Neural cell (in vitro differentiated cells): ENCODE measurements around the gene IFT172.

Source experiments
- EP300 ChIP-seq: fragments of 450-650 bp; conservative IDR thresholded peaks from 2 replicates; pipeline ENCODE4 v1.6.1; 2014; ENCODE audit warnings: antibody characterized with exemption, mild to moderate bottlenecking, moderate library complexity; ENCODE audit not compliant: poor library complexity, severe bottlenecking
- EZH2 ChIP-seq: fragments of 200-600, 300-800 bp; shearing (Covaris generic), sonication (generic); IDR thresholded peaks from 2 replicates; pipeline ENCODE4 v1.6.1; 2014; ENCODE audit warnings: antibody characterized with exemption, low read length, borderline replicate concordance, mild to moderate bottlenecking; ENCODE audit not compliant: insufficient read depth, poor library complexity, severe bottlenecking
- MXI1 ChIP-seq: fragments of 450-650 bp; conservative IDR thresholded peaks from 2 replicates; pipeline ENCODE4 v1.6.1; 2014; ENCODE audit warnings: antibody characterized with exemption, mild to moderate bottlenecking; ENCODE audit not compliant: poor library complexity, severe bottlenecking
- POLR2AphosphoS5 ChIP-seq: IDR thresholded peaks from 2 replicates; pipeline ENCODE4 v1.6.1; 2012
- SMC3 ChIP-seq: fragments of 450-650 bp; conservative IDR thresholded peaks from 2 replicates; pipeline ENCODE4 v1.6.1; 2014; ENCODE audit warnings: antibody characterized with exemption, mild to moderate bottlenecking, moderate library complexity; ENCODE audit not compliant: poor library complexity
- TAF1 ChIP-seq: IDR thresholded peaks from 2 replicates; pipeline ENCODE4 v1.6.1; 2012; ENCODE audit warnings: low read depth
- TF ChIP-seq, protein P1 (sequence below): fragments of 450-650 bp; IDR thresholded peaks from 2 replicates; pipeline ENCODE4 v1.5.1; 2014; ENCODE audit warnings: antibody characterized with exemption, mild to moderate bottlenecking, moderate library complexity; ENCODE audit not compliant: poor library complexity, severe bottlenecking
- TF ChIP-seq, protein P2 (sequence below): IDR thresholded peaks from 2 replicates; pipeline ENCODE4 v1.6.1; 2012; ENCODE audit warnings: borderline replicate concordance

DNA sequence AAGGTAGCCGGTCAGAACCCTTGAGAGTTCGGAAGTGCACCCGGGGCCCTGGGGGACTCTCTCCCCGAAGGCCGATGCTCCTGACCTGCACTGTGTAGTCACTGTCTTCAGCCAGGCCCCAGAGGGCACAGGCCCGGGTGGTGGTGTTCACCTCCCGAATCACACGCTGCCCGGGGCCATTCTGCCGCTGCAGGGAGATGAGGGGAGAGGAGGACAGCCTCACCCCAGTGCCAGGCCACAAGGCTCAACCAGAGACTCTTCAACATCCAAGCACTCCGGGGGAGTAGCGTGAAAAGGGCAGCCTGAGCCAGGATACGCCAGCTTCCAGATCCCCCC is 4.4 kb upstream of the IFT172 start:
- no peak for TF ChIP-seq POLR2AphosphoS5
- TF ChIP-seq, protein P1, sequence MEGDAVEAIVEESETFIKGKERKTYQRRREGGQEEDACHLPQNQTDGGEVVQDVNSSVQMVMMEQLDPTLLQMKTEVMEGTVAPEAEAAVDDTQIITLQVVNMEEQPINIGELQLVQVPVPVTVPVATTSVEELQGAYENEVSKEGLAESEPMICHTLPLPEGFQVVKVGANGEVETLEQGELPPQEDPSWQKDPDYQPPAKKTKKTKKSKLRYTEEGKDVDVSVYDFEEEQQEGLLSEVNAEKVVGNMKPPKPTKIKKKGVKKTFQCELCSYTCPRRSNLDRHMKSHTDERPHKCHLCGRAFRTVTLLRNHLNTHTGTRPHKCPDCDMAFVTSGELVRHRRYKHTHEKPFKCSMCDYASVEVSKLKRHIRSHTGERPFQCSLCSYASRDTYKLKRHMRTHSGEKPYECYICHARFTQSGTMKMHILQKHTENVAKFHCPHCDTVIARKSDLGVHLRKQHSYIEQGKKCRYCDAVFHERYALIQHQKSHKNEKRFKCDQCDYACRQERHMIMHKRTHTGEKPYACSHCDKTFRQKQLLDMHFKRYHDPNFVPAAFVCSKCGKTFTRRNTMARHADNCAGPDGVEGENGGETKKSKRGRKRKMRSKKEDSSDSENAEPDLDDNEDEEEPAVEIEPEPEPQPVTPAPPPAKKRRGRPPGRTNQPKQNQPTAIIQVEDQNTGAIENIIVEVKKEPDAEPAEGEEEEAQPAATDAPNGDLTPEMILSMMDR = no peak
- no peak for TF ChIP-seq SMC3
- no peak for TF ChIP-seq EZH2
- no peak for TF ChIP-seq EP300
- no peak for TF ChIP-seq MXI1
- TF ChIP-seq, protein P2, sequence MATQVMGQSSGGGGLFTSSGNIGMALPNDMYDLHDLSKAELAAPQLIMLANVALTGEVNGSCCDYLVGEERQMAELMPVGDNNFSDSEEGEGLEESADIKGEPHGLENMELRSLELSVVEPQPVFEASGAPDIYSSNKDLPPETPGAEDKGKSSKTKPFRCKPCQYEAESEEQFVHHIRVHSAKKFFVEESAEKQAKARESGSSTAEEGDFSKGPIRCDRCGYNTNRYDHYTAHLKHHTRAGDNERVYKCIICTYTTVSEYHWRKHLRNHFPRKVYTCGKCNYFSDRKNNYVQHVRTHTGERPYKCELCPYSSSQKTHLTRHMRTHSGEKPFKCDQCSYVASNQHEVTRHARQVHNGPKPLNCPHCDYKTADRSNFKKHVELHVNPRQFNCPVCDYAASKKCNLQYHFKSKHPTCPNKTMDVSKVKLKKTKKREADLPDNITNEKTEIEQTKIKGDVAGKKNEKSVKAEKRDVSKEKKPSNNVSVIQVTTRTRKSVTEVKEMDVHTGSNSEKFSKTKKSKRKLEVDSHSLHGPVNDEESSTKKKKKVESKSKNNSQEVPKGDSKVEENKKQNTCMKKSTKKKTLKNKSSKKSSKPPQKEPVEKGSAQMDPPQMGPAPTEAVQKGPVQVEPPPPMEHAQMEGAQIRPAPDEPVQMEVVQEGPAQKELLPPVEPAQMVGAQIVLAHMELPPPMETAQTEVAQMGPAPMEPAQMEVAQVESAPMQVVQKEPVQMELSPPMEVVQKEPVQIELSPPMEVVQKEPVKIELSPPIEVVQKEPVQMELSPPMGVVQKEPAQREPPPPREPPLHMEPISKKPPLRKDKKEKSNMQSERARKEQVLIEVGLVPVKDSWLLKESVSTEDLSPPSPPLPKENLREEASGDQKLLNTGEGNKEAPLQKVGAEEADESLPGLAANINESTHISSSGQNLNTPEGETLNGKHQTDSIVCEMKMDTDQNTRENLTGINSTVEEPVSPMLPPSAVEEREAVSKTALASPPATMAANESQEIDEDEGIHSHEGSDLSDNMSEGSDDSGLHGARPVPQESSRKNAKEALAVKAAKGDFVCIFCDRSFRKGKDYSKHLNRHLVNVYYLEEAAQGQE = no peak
- TF ChIP-seq TAF1 = no peak
